Thyroid gland (tissue), 4 donors: ENCODE measurements around the gene GOLM1.

Experiments
- CTCF ChIP-seq, 6 experiments: fragments of 200-600 bp in 3 of 6; fragments of 450-650 bp in 3 of 6; sonication (generic) in 3 of 6; IDR thresholded peaks; one replicate each; pipeline ENCODE4 v1.5.1; 2016 to 2019; ENCODE audit warnings: antibody characterized with exemption in 6 of 6, mild to moderate bottlenecking in 2 of 6, inconsistent platforms in 1 of 6, moderate library complexity in 1 of 6
- POLR2A ChIP-seq, 2 donors: fragments of 450-650 bp; IDR thresholded peaks; one replicate each; pipeline ENCODE4 v1.6.1; 2017; ENCODE audit warnings: antibody characterized with exemption in 2 of 2, mild to moderate bottlenecking in 2 of 2, moderate library complexity in 1 of 2

- TF ChIP-seq CTCF (IDR thresholded peaks at IDR 0.05) (no peak), POLR2A (IDR thresholded peaks at IDR 0.05) (peak in 1 of 2 donors; percentile 82)
Measured at GRCh38 chr9:86098824-86099700, at the start of gene GOLM1.
